ENCODE results near the gene GHR.

The GHR gene

DNA sequence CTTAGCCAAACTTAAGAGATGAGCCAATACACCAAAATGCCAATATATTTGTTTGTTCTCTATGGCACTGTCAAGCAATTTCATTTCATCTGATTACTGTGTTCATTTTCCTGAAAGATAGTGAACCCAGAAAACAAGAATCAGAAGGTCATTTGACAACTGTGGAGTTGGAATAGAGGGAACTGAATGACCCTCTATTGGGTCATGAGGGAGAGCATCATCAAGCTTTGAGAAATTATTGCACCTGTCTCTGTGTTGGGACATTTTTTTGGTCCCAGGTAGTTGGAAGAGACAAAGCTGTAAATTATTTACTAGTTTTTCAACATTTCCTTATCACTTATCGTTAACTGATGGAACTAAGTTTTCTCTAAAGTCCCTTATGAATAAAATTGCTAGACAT is 129.4 kb downstream of the GHR start:
- CTCF ChIA-PET = no interaction called here
- no peak overlapping the region for H3K27ac ChIP-seq
- POLR2A ChIA-PET (ENCODE audit: low non-redundant PET) = no interaction called here
- TF ChIP-seq, protein P1, sequence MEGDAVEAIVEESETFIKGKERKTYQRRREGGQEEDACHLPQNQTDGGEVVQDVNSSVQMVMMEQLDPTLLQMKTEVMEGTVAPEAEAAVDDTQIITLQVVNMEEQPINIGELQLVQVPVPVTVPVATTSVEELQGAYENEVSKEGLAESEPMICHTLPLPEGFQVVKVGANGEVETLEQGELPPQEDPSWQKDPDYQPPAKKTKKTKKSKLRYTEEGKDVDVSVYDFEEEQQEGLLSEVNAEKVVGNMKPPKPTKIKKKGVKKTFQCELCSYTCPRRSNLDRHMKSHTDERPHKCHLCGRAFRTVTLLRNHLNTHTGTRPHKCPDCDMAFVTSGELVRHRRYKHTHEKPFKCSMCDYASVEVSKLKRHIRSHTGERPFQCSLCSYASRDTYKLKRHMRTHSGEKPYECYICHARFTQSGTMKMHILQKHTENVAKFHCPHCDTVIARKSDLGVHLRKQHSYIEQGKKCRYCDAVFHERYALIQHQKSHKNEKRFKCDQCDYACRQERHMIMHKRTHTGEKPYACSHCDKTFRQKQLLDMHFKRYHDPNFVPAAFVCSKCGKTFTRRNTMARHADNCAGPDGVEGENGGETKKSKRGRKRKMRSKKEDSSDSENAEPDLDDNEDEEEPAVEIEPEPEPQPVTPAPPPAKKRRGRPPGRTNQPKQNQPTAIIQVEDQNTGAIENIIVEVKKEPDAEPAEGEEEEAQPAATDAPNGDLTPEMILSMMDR (conservative IDR thresholded peaks at IDR 0.05; ENCODE audit: low read depth) = no peak
- DNase-seq (ENCODE audit: low spot score) = no peak

DNA sequence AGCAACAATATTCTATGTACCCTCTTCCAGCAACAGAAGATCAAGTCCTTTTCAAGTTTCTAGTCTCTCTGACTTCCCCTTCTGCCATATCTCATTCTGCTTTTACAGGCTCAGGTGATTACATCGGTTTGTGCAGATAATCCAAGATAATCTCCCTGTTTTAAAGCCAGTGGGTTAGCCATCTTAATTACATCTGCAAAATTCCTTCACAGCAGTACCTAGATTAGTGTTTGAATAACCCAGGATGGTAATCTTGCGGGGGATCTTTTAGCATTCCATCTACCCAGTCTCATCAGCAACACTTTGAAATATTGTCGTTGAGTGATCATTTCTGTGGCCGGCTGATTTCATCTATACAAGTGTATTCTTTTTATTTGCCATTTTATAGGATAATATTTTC is 130.2 kb downstream of the GHR start:
- POLR2A ChIA-PET (ENCODE audit: low non-redundant PET) = no interaction called here
- TF ChIP-seq, protein P1 (conservative IDR thresholded peaks at IDR 0.05; ENCODE audit: low read depth) = no peak
- H3K27ac ChIP-seq = no peak overlapping the region
- no peak for DNase-seq (ENCODE audit: low spot score)
- CTCF ChIA-PET = no interaction called here

DNA sequence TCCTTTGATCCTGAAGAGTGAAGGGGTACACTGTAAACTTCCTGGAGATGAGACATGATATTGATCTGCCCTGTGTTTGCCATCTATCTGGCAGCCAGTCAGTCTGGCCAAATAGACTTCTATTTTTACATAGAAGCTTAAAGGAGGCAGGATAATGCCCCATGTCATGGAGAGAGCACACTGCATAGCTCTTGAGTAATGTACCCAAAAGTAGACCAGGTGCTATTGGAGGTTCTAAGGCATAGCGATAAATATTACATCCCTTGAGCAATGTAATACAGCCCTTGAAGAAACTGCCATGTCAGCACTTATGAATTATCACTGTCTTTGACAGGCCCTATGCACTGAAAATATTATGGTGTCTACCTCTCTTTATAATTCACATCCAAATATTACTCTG is 131.8 kb downstream of the GHR start:
- no peak overlapping the region for H3K27ac ChIP-seq
- TF ChIP-seq, protein P1 (conservative IDR thresholded peaks at IDR 0.05; ENCODE audit: low read depth) = no peak
- POLR2A ChIA-PET (ENCODE audit: low non-redundant PET) = no interaction called here
- CTCF ChIA-PET = interaction anchor here (0.6 kb wide), 1 partner anchor 347 kb away, joined by 3 read pairs; no protein-coding TSS in a partner anchor
- no peak for DNase-seq (ENCODE audit: low spot score)

DNA sequence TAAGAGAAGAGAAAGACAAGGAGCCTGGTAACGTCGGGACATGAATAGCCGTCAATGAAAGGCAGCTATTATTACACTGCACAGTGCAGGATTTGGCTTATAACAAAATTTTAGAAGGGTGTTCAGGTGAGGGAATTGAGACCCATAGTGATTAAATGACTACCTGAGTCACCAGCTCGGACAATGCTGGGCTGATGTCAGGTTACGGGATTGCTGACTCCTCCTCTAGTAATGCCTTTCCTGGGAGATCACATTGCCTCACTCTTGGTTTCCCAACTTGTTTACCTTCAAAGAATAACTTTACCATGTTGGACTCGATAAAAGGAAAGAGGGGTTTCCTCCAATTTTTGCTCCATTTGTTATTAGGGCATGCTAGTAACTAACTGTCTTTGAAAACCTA is 132.6 kb downstream of the GHR start:
- POLR2A ChIA-PET (ENCODE audit: low non-redundant PET) = no interaction called here
- CTCF ChIA-PET = no interaction called here
- no peak overlapping the region for H3K27ac ChIP-seq
- peak; percentile 43 for DNase-seq (ENCODE audit: low spot score)
- TF ChIP-seq, protein P1 (conservative IDR thresholded peaks at IDR 0.05; ENCODE audit: low read depth) = no peak

DNA sequence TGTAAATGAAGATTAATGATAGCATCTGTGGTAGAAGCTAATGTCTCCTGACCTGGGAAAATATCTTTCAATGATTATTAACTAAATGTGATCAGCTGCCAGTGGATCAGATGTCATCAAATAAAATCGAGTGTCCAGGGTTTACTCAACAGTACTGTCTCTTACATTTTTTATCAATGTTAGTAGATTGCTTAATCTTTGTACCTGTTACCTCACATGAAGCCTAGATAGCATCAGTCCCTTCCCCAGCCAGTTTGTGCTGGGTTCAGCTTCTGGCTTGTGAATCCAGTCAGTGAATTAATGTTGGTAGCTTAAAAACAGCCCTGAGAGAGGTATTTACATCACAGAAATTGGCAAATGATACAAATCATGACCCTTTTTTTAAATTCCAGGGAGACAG is 134.4 kb downstream of the GHR start:
- ChIA-PET POLR2A (ENCODE audit: low non-redundant PET) (no interaction called here), CTCF (interaction anchor here (0.5 kb wide), 1 partner anchor 1840 kb away, joined by 4 read pairs; no protein-coding TSS in a partner anchor)
- H3K27ac ChIP-seq = no peak overlapping the region
- TF ChIP-seq, protein P1 (conservative IDR thresholded peaks at IDR 0.05; ENCODE audit: low read depth) = no peak
- DNase-seq (ENCODE audit: low spot score) = no peak

DNA sequence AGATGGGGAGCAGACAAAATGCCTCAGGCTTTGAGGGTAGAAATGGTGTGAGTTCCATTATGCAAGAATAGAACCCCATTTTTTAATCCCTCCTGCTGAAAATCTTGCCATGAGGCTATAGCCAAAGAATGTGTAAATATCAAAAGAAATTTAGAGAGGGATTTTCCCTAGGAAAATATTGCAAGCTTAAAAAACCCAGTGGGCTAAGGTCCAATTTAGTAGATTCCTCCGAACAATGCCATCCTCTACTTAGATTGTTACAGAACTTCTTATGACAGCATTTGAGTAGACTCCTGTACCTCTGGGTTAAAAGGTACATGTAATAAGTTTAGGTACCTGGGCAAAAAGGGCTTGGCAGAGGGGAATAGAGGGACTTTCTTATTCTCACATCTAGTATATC is 138.4 kb downstream of the GHR start:
- ChIA-PET CTCF (interaction anchor here (0.6 to 1.3 kb wide), 2 partner anchors 22 to 329 kb away, joined by 3 read pairs; no protein-coding TSS in a partner anchor), POLR2A (ENCODE audit: low non-redundant PET) (no interaction called here)
- H3K27ac ChIP-seq = no peak overlapping the region
- DNase-seq (ENCODE audit: low spot score) = no peak
- TF ChIP-seq, protein P1 (conservative IDR thresholded peaks at IDR 0.05; ENCODE audit: low read depth) = no peak
